IgD-negative memory B cell (primary cell): Measurements from ENCODE around the gene NKIRAS1. TPM values are rescaled to one million over a fixed set of nuclear protein-coding genes. Genes with fewer than 3 reads are reported as not detected.

ENCODE experiments used
- H3K27ac Mint-ChIP-seq, 3 donors: one replicate each; pipeline ENCODE4 v1.8.0; 2020 to 2022; ENCODE audit warnings: mild to moderate bottlenecking in 3 of 3, mixed read lengths in 3 of 3, moderate library complexity in 1 of 3
- H3K27me3 Mint-ChIP-seq: one replicate; pipeline ENCODE4 v1.8.0; 2021; ENCODE audit warnings: mixed read lengths
- H3K36me3 Mint-ChIP-seq: one replicate; pipeline ENCODE4 v1.8.0; 2020; ENCODE audit warnings: mild to moderate bottlenecking, mixed read lengths
- H3K4me1 Mint-ChIP-seq, 3 donors: one replicate each; pipeline ENCODE4 v1.8.0; 2020 to 2022; ENCODE audit warnings: mixed read lengths in 3 of 3, mild to moderate bottlenecking in 1 of 3
- H3K4me3 Mint-ChIP-seq, 4 donors: one replicate each; pipeline ENCODE4 v1.8.0; 2020 to 2022; ENCODE audit warnings: mild to moderate bottlenecking in 4 of 4, mixed read lengths in 4 of 4, moderate library complexity in 3 of 4
- H3K9me3 Mint-ChIP-seq, 3 donors: one replicate each; pipeline ENCODE4 v1.8.0; 2020 to 2021; ENCODE audit warnings: mixed read lengths in 3 of 3, mild to moderate bottlenecking in 1 of 3
- polyA plus RNA-seq: library from polyadenylated mRNA; unstranded; fragments of 300-500 nt; fragmentation: Illumina TruSeq; gene quantifications from one replicate; pipeline ENCODE4 v1.2.3, GENCODE V29; 2021

The NKIRAS1 gene
- polyA plus RNA-seq, result 2.8 TPM

- Mint-ChIP-seq H3K36me3 (peaks cover 2% of the 10 kb centered on the region), H3K27me3 (peaks cover 2% of the 10 kb centered on the region), H3K4me1 (peaks cover 25 to 51% (median 42%) of the 10 kb centered on the region in 3 donors), H3K4me3 (peak within 1 kb of the TSS; percentile 99), H3K27ac (peak within 1 kb of the TSS; percentile 99), H3K9me3 (no peaks in the 10 kb centered on the region)
Observed at GRCh38 chr3:23916886-23917678, at the start of gene NKIRAS1, which contains the start of gene RPL15. TSS of gene NKIRAS1 (minus strand) at chr3:23916990. CDS start at chr3:23910904, 6,086 bp downstream. TSS of gene RPL15 (plus strand) at chr3:23917132. CDS start at chr3:23917860, 728 bp downstream.

- Mint-ChIP-seq H3K4me1 (peaks cover 0 to 13% (median 9%) of the 10 kb centered on the region in 3 donors), H3K9me3 (no peaks in the 10 kb centered on the region), H3K27me3 (no peaks in the 10 kb centered on the region), H3K27ac (peak overlapping the region in 1 of 3 donors; percentile 53), H3K4me3 (no peak overlapping the region), H3K36me3 (peaks cover 13% of the 10 kb centered on the region)
Observed at GRCh38 chr3:23966328-23966727, 49.5 kb upstream of the NKIRAS1 start.

GRCh38 chr3:23964537-23965235 is 47.9 kb upstream of the NKIRAS1 start:
- H3K36me3 Mint-ChIP-seq, result peaks cover 13% of the 10 kb centered on the region
- H3K27ac Mint-ChIP-seq, result no peak overlapping the region
- H3K4me3 Mint-ChIP-seq, result no peak overlapping the region

GRCh38 chr3:23961913-23962312 is 45.1 kb upstream of the NKIRAS1 start:
- Mint-ChIP-seq H3K4me3 (no peak overlapping the region), H3K36me3 (peaks cover 8% of the 10 kb centered on the region), H3K27me3 (no peaks in the 10 kb centered on the region), H3K4me1 (peaks cover 11 to 19% (median 16%) of the 10 kb centered on the region in 3 donors), H3K27ac (peak overlapping the region in 2 of 3 donors; percentile 40 to 67), H3K9me3 (no peaks in the 10 kb centered on the region)

More at GRCh38 chr3:23964537-23965235, 47.9 kb upstream of the NKIRAS1 start:
- Mint-ChIP-seq H3K9me3 (no peaks in the 10 kb centered on the region), H3K4me1 (peaks cover under 1 to 14% (median 9%) of the 10 kb centered on the region in 3 donors), H3K27me3 (no peaks in the 10 kb centered on the region)

GRCh38 chr3:23961066-23961465 is 44.3 kb upstream of the NKIRAS1 start:
- Mint-ChIP-seq H3K27ac (peak overlapping the region in 1 of 3 donors; percentile 14), H3K9me3 (no peaks in the 10 kb centered on the region), H3K36me3 (peaks cover 5% of the 10 kb centered on the region), H3K4me3 (no peak overlapping the region), H3K27me3 (no peaks in the 10 kb centered on the region), H3K4me1 (peaks cover 11 to 26% (median 18%) of the 10 kb centered on the region in 3 donors)

- Mint-ChIP-seq H3K36me3 (peaks cover 4% of the 10 kb centered on the region), H3K4me1 (peaks cover 14 to 30% (median 18%) of the 10 kb centered on the region in 3 donors), H3K9me3 (no peaks in the 10 kb centered on the region), H3K27ac (peak overlapping the region in 1 of 3 donors; percentile 14), H3K4me3 (no peak overlapping the region), H3K27me3 (no peaks in the 10 kb centered on the region)
Observed at GRCh38 chr3:23960649-23961048, 43.9 kb upstream of the NKIRAS1 start.

- H3K4me3 Mint-ChIP-seq, result no peak overlapping the region
- no peaks in the 10 kb centered on the region for H3K27me3 Mint-ChIP-seq
- H3K4me1 Mint-ChIP-seq, result peaks cover 18 to 33% (median 18%) of the 10 kb centered on the region in 3 donors
- H3K27ac Mint-ChIP-seq, result peak overlapping the region in 2 of 3 donors; percentile 6 to 19
- H3K9me3 Mint-ChIP-seq, result no peaks in the 10 kb centered on the region
- peaks cover 8% of the 10 kb centered on the region for H3K36me3 Mint-ChIP-seq
Observed at GRCh38 chr3:23959135-23959900, 42.5 kb upstream of the NKIRAS1 start.

GRCh38 chr3:23956701-23957100 is 39.9 kb upstream of the NKIRAS1 start:
- Mint-ChIP-seq H3K9me3 (no peaks in the 10 kb centered on the region), H3K36me3 (peaks cover 8% of the 10 kb centered on the region), H3K27me3 (no peaks in the 10 kb centered on the region), H3K27ac (no peak overlapping the region), H3K4me3 (peak overlapping the region in 1 of 4 donors; percentile 18), H3K4me1 (peaks cover 34 to 42% (median 35%) of the 10 kb centered on the region in 3 donors)

GRCh38 chr3:23954144-23954543 is 37.4 kb upstream of the NKIRAS1 start:
- H3K27ac Mint-ChIP-seq, result no peak overlapping the region
- no peaks in the 10 kb centered on the region for H3K27me3 Mint-ChIP-seq
- no peaks in the 10 kb centered on the region for H3K9me3 Mint-ChIP-seq
- H3K4me1 Mint-ChIP-seq, result peaks cover 48 to 55% (median 52%) of the 10 kb centered on the region in 3 donors
- peak overlapping the region in 1 of 4 donors; percentile 48 for H3K4me3 Mint-ChIP-seq
- peaks cover 8% of the 10 kb centered on the region for H3K36me3 Mint-ChIP-seq

GRCh38 chr3:23953523-23953922 is 36.7 kb upstream of the NKIRAS1 start:
- Mint-ChIP-seq H3K4me1 (peaks cover 48 to 58% (median 55%) of the 10 kb centered on the region in 3 donors), H3K4me3 (peak overlapping the region in 2 of 4 donors; percentile 14 to 15), H3K27ac (peak overlapping the region in 1 of 3 donors; percentile 23), H3K36me3 (peaks cover 8% of the 10 kb centered on the region), H3K27me3 (no peaks in the 10 kb centered on the region), H3K9me3 (no peaks in the 10 kb centered on the region)

GRCh38 chr3:23952646-23953045 is 35.9 kb upstream of the NKIRAS1 start:
- Mint-ChIP-seq H3K9me3 (no peaks in the 10 kb centered on the region), H3K27ac (peak overlapping the region; percentile 73 to 80 (median 75)), H3K27me3 (no peaks in the 10 kb centered on the region), H3K4me1 (peaks cover 46 to 60% (median 57%) of the 10 kb centered on the region in 3 donors), H3K36me3 (peaks cover 8% of the 10 kb centered on the region), H3K4me3 (peak overlapping the region; percentile 16 to 89 (median 63))

- H3K4me3 Mint-ChIP-seq, result peak overlapping the region in 3 of 4 donors; percentile 66 to 90 (median 89)
- H3K36me3 Mint-ChIP-seq, result peaks cover 7% of the 10 kb centered on the region
- H3K27me3 Mint-ChIP-seq, result no peaks in the 10 kb centered on the region
- H3K27ac Mint-ChIP-seq, result peak overlapping the region; percentile 4 to 88 (median 49)
- peaks cover 51 to 60% (median 58%) of the 10 kb centered on the region in 3 donors for H3K4me1 Mint-ChIP-seq
- no peaks in the 10 kb centered on the region for H3K9me3 Mint-ChIP-seq
Observed at GRCh38 chr3:23950293-23950692, 33.5 kb upstream of the NKIRAS1 start.

- Mint-ChIP-seq H3K4me1 (peaks cover 51 to 60% (median 55%) of the 10 kb centered on the region in 3 donors), H3K36me3 (peaks cover 6% of the 10 kb centered on the region), H3K9me3 (no peaks in the 10 kb centered on the region), H3K27me3 (no peaks in the 10 kb centered on the region), H3K4me3 (peak overlapping the region; percentile 45 to 90 (median 78)), H3K27ac (peak overlapping the region in 2 of 3 donors; percentile 4 to 88)
Observed at GRCh38 chr3:23949784-23950183, 33.0 kb upstream of the NKIRAS1 start.

- peaks cover 52 to 62% (median 60%) of the 10 kb centered on the region in 3 donors for H3K4me1 Mint-ChIP-seq
Observed at GRCh38 chr3:23948761-23949160, 32.0 kb upstream of the NKIRAS1 start.

More at GRCh38 chr3:23948761-23949160, 32.0 kb upstream of the NKIRAS1 start:
- Mint-ChIP-seq H3K36me3 (peaks cover 2% of the 10 kb centered on the region), H3K9me3 (no peaks in the 10 kb centered on the region), H3K4me3 (peak overlapping the region in 1 of 4 donors; percentile 88), H3K27ac (peak overlapping the region in 2 of 3 donors; percentile 54 to 95), H3K27me3 (no peaks in the 10 kb centered on the region)
